Measurements from ENCODE around the gene INPP5J.
A peak's percentile ranks its signal among the peaks of the same experiment; 100 is the strongest.

The INPP5J gene

DNA sequence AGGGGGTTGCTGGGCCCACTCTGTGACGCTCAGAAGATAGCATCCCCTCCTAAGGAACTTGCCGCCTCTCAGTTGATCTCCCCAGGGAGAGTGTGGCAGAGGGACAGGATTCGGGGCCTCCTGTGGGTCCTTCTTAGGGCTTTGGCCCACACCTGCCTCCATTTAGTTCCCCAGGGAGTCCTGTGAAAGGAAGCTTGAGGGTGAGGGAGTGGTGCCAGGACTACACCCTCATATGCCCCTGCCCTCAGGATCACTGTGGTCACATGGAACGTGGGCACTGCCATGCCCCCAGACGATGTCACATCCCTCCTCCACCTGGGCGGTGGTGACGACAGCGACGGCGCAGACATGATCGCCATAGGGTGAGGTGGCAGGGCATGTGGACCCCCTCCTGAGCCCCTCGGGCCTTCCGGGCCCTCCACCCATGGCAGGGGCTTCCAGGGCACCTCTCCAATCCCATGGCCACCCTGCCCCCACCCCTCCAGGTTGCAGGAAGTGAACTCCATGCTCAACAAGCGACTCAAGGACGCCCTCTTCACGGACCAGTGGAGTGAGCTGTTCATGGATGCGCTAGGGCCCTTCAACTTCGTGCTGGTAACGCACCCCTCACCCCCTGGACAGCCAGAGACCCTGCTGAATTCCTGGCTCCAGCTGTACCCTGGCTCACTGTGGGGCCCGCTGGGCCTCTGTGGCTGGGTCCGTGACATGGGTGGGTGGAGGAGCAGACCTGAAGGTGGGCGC, 3.5 kb downstream of the INPP5J start:
- DNase-seq (ENCODE audit: low spot score) = no peak

GRCh38 chr22:31126869-31127175, 4.1 kb downstream of the INPP5J start:
- DNase-seq (ENCODE audit: low spot score) = no peak

- DNase-seq (ENCODE audit: low spot score) = no peak
These were observed 4.5 kb downstream of the INPP5J start for GRCh38 chr22:31127181-31127772.

DNA sequence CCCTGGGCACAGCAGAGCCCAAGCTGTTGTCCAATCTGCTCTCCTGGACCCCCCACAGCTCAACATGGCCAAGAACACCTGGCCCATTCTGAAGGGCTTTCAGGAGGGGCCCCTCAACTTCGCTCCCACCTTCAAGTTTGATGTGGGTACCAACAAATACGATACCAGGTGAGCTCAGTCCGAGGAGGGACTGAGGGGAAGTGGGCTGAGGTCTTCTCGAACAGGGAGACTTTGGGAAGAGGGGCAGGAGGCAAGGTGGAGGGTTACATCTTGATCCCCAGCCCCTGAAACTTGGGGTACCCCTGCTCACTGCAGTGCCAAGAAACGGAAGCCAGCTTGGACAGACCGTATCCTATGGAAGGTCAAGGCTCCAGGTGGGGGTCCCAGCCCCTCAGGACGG, 5.4 kb downstream of the INPP5J start:
- no peak for DNase-seq (ENCODE audit: low spot score)

GRCh38 chr22:31130873-31131272, 8.1 kb downstream of the INPP5J start:
- DNase-seq (ENCODE audit: low spot score) = no peak

- DNase-seq (ENCODE audit: low spot score) = no peak
These were observed 11.1 kb downstream of the INPP5J start for GRCh38 chr22:31133911-31134310.

GRCh38 chr22:31134688-31135087, 11.9 kb downstream of the INPP5J start:
- DNase-seq (ENCODE audit: low spot score) = no peak

GRCh38 chr22:31135706-31136105, 12.9 kb downstream of the INPP5J start:
- no peak for DNase-seq (ENCODE audit: low spot score)

DNA sequence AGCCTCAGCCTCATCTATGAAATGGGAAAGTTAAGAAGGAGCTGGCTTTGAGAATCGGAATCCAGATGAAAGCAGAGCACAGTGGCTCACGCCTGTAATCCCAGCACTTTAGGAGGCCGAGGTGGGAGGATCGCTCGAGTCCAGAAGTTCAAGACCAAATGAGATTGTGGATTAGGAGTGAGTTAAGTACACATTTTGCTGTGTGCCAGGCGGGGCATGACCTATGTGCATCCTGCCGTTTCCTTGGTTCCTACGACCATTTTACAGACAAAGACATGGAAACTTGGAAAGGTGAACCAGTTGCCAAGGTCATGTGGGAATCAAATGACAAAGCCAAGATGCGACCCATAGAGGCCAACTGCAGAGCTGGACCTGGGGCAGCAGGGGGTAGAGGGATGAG, 13.4 kb downstream of the INPP5J start:
- DNase-seq (ENCODE audit: low spot score) = no peak

GRCh38 chr22:31136711-31137110, 13.9 kb downstream of the INPP5J start:
- DNase-seq (ENCODE audit: low spot score) = no peak

DNA sequence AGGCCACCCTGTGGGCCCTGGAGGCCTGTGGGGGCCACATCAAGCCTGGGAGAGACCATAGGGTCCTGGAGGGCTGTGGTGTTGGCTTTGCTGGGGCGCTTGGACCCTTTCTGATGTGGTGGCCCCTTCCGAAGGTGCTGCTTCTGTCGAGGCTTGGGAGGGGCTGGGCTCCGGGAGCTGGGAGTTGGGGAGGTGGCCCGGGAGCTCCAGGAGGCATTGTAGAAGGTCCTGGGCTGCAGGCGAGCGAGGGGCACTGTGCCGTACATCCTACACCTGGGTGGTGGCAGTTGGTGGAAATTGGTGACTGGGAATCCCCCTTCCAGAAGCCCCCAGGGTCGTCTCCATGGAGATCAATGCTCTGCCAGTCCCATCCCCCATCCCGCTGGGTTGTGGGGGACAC, 15.0 kb downstream of the INPP5J start:
- DNase-seq (ENCODE audit: low spot score) = no peak

GRCh38 chr22:31138126-31138525, 15.4 kb downstream of the INPP5J start:
- DNase-seq (ENCODE audit: low spot score) = no peak

DNA sequence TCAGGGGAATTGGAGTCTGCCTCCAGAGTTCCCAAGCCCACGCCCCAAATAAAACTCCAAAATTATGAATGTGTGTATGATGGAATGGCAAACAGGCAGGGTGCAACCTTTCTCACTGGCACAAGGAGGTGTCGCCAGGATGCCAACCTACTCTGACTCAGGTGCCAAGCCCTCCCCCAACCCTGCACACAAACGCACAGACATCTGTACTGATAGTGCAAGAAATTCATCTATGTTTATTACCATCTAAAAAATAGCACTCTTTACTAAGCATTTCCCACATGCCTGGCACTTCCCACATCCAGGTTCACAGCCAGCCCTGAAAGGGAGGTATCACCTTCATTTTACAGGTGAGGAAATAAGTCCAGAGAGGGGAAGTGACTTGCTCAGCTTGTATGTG, 16.3 kb downstream of the INPP5J start:
- no peak for DNase-seq (ENCODE audit: low spot score)

GRCh38 chr22:31139866-31140716, 17.3 kb downstream of the INPP5J start, which contains the start of gene PLA2G3:
TSS of gene PLA2G3 (minus strand) at chr22:31140508. CDS start at chr22:31140354, 154 bp downstream.
- DNase-seq (ENCODE audit: low spot score) = no peak

DNA sequence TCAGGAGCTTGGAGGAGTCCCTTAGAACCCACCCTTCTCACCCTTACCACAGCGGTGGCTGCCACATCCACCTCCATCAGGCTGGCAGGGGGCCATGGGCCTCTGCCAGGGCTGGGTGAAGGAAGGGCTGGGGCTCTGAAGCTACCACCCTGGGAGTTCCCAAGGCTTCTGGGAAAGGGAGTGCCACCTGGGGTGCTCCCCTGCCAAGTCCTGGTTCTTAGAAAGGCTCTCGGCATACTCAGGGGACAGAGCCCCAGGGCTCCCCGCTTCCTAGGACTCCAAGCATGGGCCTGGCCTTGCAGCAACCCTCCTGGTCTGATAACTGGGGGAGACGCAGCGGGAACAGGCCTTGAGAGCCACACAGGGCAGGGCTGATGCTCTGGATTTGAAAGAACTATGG, 18.0 kb downstream of the INPP5J start:
- DNase-seq (ENCODE audit: low spot score) = no peak

DNA sequence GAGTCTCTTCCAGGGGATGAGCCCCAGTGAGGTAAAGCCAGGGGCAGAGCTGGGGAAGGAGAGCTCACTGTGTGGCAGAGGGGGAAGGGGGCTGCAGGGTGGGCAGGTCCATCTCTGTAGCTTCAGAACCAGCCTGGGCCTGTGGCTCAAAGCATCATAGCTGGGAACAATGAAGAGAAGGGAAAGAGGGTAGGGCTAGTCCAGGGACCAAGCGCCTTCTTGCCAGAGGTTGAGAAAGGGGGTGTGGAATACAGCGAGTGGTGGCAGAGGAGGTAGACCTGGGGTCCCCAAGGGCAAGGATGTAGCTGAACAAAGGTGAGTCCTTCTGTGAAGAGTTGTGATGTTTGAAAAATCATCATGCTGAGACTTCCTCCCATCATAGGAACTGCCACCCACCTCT, 18.8 kb downstream of the INPP5J start:
- no peak for DNase-seq (ENCODE audit: low spot score)

GRCh38 chr22:31142285-31142684, 19.5 kb downstream of the INPP5J start:
- DNase-seq (ENCODE audit: low spot score) = no peak

GRCh38 chr22:31143038-31143437, 20.3 kb downstream of the INPP5J start:
- no peak for DNase-seq (ENCODE audit: low spot score)

DNA sequence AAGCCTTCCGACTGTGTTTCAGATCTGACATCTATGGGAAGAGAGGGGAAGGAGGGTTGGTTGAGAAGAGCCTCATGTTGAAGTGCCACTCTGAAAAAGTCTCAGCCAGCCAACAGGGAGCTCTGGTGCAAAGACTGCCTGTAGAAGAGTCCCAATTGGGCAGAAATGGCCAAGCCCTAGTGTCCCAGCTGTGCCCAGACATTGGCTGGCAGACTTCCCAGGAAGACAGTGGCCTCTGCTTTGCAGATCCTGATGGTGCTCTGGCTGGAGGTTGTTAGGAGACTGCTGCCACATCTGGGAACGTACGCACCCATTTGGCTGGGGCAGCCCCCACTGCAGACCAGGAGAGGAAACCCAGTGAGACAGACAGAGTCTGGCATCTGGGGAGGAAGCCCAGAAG, 20.8 kb downstream of the INPP5J start:
- DNase-seq (ENCODE audit: low spot score) = no peak

DNA sequence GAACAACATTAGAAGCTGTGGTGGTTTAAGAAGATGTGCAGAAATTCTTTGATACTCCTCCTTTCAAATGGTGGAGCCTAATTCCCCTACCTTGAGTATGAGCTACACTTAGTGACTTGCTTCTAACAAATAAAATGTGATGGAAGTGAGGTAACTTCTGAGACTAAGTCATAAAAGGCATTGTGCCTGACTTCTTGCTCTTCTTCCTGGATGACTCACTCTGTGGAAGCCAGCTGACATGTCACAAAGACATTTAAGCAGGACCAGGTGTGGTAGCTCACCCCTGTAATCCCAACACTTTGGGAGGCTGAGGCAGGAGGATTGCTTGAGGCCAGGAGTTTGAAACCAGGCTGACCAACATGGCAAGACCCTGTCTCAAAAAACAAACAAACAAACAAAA, 21.5 kb downstream of the INPP5J start:
- DNase-seq (ENCODE audit: low spot score) = no peak

DNA sequence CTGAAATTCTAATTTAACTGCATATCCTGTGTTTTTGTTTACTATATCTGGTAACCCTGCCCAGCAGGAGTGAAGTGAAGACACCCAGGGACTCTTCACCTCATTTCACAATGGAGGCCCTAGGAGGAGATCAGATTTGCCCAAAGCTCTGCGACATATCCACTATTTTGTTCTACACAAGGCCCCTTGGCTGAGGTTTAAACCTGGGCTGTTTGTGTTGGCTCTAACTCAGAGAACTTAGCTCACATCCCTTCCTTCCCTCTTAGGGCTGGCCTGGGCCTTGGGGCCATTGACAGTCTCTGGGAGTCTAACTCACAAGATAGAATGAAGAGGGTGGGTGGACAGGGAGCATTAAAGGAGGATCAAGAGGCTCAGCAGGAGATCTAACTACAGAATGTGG, 25.7 kb downstream of the INPP5J start:
- DNase-seq (ENCODE audit: low spot score) = no peak

DNA sequence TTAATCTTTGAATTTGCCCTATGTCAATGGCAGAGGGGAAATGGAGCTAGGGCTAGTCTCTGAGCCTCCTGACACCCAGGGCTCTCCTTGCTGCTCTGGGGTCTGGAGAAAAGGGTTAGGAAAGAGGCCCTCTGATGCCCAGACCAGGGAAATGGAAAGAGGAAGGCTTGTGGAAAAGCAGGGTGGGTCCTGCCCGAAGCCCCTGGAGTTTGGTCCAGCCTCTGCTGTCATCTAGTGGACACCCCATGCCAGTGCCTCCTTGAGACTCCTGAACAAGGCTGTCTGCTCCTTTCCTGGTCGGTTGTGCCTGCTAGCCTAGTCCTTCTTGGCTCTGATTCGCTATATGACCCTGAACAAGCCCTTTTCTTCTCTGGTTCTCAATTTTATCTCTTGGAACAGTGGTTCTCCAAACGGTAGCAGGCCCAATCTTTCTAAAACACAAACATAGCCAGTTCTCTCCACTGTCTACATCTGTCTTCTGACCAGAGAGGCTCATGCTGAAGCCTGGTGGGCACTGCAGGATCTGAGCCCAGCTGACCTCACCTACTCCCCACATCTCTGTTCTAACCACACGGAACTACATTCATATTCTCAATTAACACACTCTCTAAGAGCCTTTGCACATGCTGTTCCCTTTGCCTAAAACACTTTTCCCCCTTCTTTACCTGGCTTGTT, 26.3 kb downstream of the INPP5J start:
- peak; percentile 55 for DNase-seq (ENCODE audit: low spot score)

- DNase-seq (ENCODE audit: low spot score) = no peak
These were observed 27.8 kb downstream of the INPP5J start for GRCh38 chr22:31150615-31151014.
